GM23338 (cell line): ENCODE measurements around the gene ZNF546. TPM values are rescaled to one million over a fixed set of nuclear protein-coding genes. Genes with fewer than 3 reads are reported as not detected.

Experiments
- ATAC-seq: fragments of 200-7000 bp; cut with Tn5 transposase; 3 replicates; pipeline ENCODE4 v1.9.1; 2020
- DNase-seq: peaks from one replicate; pipeline ENCODE4 v3.0.0-alpha.2; 2015; ENCODE audit warnings: low spot score
- H2AFZ ChIP-seq: fragments of 200-600 bp; sonication (generic); 2 replicates; pipeline ENCODE4 v1.8.0; 2016; ENCODE audit warnings: antibody characterized with exemption, mild to moderate bottlenecking, moderate library complexity
- H3F3A ChIP-seq: fragments of 200-600 bp; sonication (generic); replicated peaks from 2 replicates; pipeline ENCODE4 v1.8.0; 2017; ENCODE audit warnings: antibody characterized with exemption, mixed run types, low read depth
- H3K27ac ChIP-seq: fragments of 200-600 bp; sonication (generic); 2 replicates; pipeline ENCODE4 v1.6.1; 2016; ENCODE audit warnings: low read depth
- H3K27me3 ChIP-seq: fragments of 200-600 bp; sonication (generic); 2 replicates; pipeline ENCODE4 v1.8.0; 2016; ENCODE audit warnings: mild to moderate bottlenecking, mixed run types, moderate library complexity; ENCODE audit not compliant: insufficient read depth
- H3K36me3 ChIP-seq: fragments of 200-600 bp; sonication (generic); 2 replicates; pipeline ENCODE4 v1.8.0; 2016; ENCODE audit warnings: mild to moderate bottlenecking; ENCODE audit not compliant: insufficient read depth
- H3K4me1 ChIP-seq: fragments of 200-600 bp; sonication (generic); 2 replicates; pipeline ENCODE4 v1.8.0; 2016; ENCODE audit warnings: mild to moderate bottlenecking, moderate library complexity; ENCODE audit not compliant: insufficient read depth
- H3K4me2 ChIP-seq: fragments of 200-600 bp; sonication (generic); 2 replicates; pipeline ENCODE4 v1.7.1; 2017; ENCODE audit warnings: mixed run types
- H3K4me3 ChIP-seq: fragments of 200-600 bp; sonication (generic); 2 replicates; pipeline ENCODE4 v1.6.1; 2016; ENCODE audit warnings: mixed run types
- H3K79me2 ChIP-seq: fragments of 200-600 bp; sonication (generic); replicated peaks from 2 replicates; pipeline ENCODE4 v1.8.0; 2017; ENCODE audit warnings: mild to moderate bottlenecking; ENCODE audit not compliant: insufficient read depth
- H3K9me2 ChIP-seq: fragments of 200-600 bp; sonication (generic); 2 replicates; pipeline ENCODE4 v1.8.0; 2017; ENCODE audit not compliant: insufficient read depth
- H4K20me1 ChIP-seq: fragments of 200-600 bp; sonication (generic); replicated peaks from 2 replicates; pipeline ENCODE4 v1.8.0; 2017; ENCODE audit warnings: mild to moderate bottlenecking; ENCODE audit not compliant: insufficient read depth
- H3K27ac Mint-ChIP-seq: 2 replicates; pipeline ENCODE4 v1.8.0; 2020; ENCODE audit warnings: inconsistent platforms, mild to moderate bottlenecking, moderate library complexity, mixed read lengths
- H3K27me3 Mint-ChIP-seq: 3 replicates; pipeline ENCODE4 v1.8.0; 2022; ENCODE audit warnings: low read depth, mild to moderate bottlenecking, moderate library complexity, mixed read lengths, inconsistent platforms; ENCODE audit not compliant: insufficient read depth, poor library complexity
- H3K36me3 Mint-ChIP-seq: 3 replicates; pipeline ENCODE4 v1.8.0; 2021; ENCODE audit warnings: low read depth, mild to moderate bottlenecking, inconsistent platforms, moderate library complexity, mixed read lengths
- H3K4me1 Mint-ChIP-seq: 3 replicates; pipeline ENCODE4 v1.8.0; 2020; ENCODE audit warnings: mild to moderate bottlenecking, inconsistent platforms, mixed read lengths
- H3K4me3 Mint-ChIP-seq: 3 replicates; pipeline ENCODE4 v1.8.0; 2021; ENCODE audit warnings: moderate library complexity, mild to moderate bottlenecking, inconsistent platforms, mixed read lengths
- H3K9me3 Mint-ChIP-seq: 3 replicates; pipeline ENCODE4 v1.8.0; 2020; ENCODE audit warnings: moderate library complexity, mild to moderate bottlenecking, inconsistent platforms, mixed read lengths
- CTCF ChIP-seq, 2 experiments: fragments of 200-600 bp in 1 of 2; sonication (generic) in 1 of 2; conservative IDR thresholded peaks; 2 replicates each; pipeline versions ENCODE4 v1.5.1 to v1.6.1; 2016 to 2017; ENCODE audit warnings: antibody characterized with exemption in 2 of 2, low read depth in 2 of 2, mild to moderate bottlenecking in 2 of 2, moderate library complexity in 1 of 2
- EZH2 ChIP-seq: fragments of 200-600 bp; sonication (generic); IDR thresholded peaks from one replicate; pipeline ENCODE4 v1.8.0; 2017; ENCODE audit warnings: antibody characterized with exemption, mild to moderate bottlenecking, low read depth; ENCODE audit not compliant: unreplicated experiment
- JUNB ChIP-seq: IDR thresholded peaks from one replicate; pipeline ENCODE4 v1.6.1; 2016; ENCODE audit warnings: antibody characterized with exemption; ENCODE audit not compliant: unreplicated experiment
- NANOG ChIP-seq: IDR thresholded peaks from 2 replicates; pipeline ENCODE4 v1.6.1; 2016; ENCODE audit warnings: antibody characterized with exemption, borderline replicate concordance
- STAT1 ChIP-seq: IDR thresholded peaks from one replicate; pipeline ENCODE4 v1.6.1; 2016; ENCODE audit warnings: antibody characterized with exemption; ENCODE audit not compliant: unreplicated experiment
- ZNF462 ChIP-seq: fragments of 250-450 bp; sonication (Bioruptor Pico); IDR thresholded peaks from 2 replicates; pipeline ENCODE4 v1.5.0; 2020; ENCODE audit warnings: mild to moderate bottlenecking, moderate library complexity
- polyA plus RNA-seq: library from polyadenylated mRNA; unstranded; fragments of >200 nt; fragmentation: Nextera tagmentation; extraction: Ambion mirVana; gene quantifications from 2 replicates; pipeline ENCODE4 v1.2.1, GENCODE V29; 2016
- total RNA-seq: library from RNA; depleted of rRNA; stranded (reverse); fragments of >200 nt; shearing (Covaris generic); gene quantifications from 2 replicates; pipeline ENCODE4 v1.2.3, GENCODE V29; 2014

ZNF546 gene
- total and polyA plus RNA-seq, 2 experiments from 2014 or later = 0.38 to 0.95 TPM

GRCh38 chr19:39968789-39969188 is 28.1 kb upstream of the ZNF546 start:
- Histone ChIP-seq H4K20me1 (peaks cover 7% of the 10 kb centered on the region; the same call in 1 of the 2 replicates), H2AFZ (no peak overlapping the region), H3K4me3 (no peak overlapping the region), H3K27me3 (no peaks in the 10 kb centered on the region), H3K4me1 (no peaks in the 10 kb centered on the region; the same call in 1 of the 2 replicates), H3F3A (no peaks in the 10 kb centered on the region), H3K79me2 (peaks cover 17% of the 10 kb centered on the region), H3K4me2 (no peak overlapping the region), H3K9me2 (0 out of 2 replicates have a peak, but pooled peaks cover 3% of the 10 kb centered on the region), H3K27ac (no peak overlapping the region), H3K36me3 (peaks cover 12% of the 10 kb centered on the region)
- Mint-ChIP-seq H3K27ac (no peak overlapping the region), H3K4me1 (peaks cover 8% of the 10 kb centered on the region; the same call in 2 of the 3 replicates), H3K4me3 (peak overlapping the region; percentile 42; the same call in 2 of the 3 replicates), H3K27me3 (peaks cover 11% of the 10 kb centered on the region), H3K36me3 (peaks cover 26% of the 10 kb centered on the region), H3K9me3 (no peaks in the 10 kb centered on the region; the same call in 2 of the 3 replicates)
- ATAC-seq (no peak), DNase-seq (no peak)
- TF ChIP-seq CTCF (conservative IDR thresholded peaks at IDR 0.05; ENCODE audit: low read depth in 2 of 2) = no peak
- TF ChIP-seq JUNB = no peak
- no peak for TF ChIP-seq ZNF462 (CRISPR knock-in tag)
- TF ChIP-seq NANOG = no peak
- no peak for TF ChIP-seq STAT1
- no peak for TF ChIP-seq EZH2
